Psoas muscle (tissue), 8 donors: Measurements from ENCODE around the gene ZNF135. TPM values are rescaled to one million over a fixed set of nuclear protein-coding genes. Genes with fewer than 3 reads are reported as not detected.

Experiments
- ATAC-seq, 4 donors: fragments of 200-7000 bp; cut with Tn5 transposase; one replicate each; pipeline ENCODE4 v1.9.1; 2020; ENCODE audit warnings: moderate library complexity in 3 of 4, mild to moderate bottlenecking in 2 of 4
- DNase-seq, 2 donors: peaks; one replicate each; pipeline ENCODE4 v3.0.0-alpha.2; 2020
- H3K27ac ChIP-seq: fragments of 200-600 bp; one replicate; pipeline ENCODE4 v1.8.0; 2022
- H3K27me3 ChIP-seq, 3 donors: fragments of 200-600 bp in 1 of 3; one replicate each; pipeline versions ENCODE4 v1.6.1 to v1.8.0; 2013 to 2022; ENCODE audit warnings: low read length in 2 of 3, mild to moderate bottlenecking in 2 of 3, moderate library complexity in 1 of 3; ENCODE audit not compliant: insufficient read depth in 3 of 3
- H3K36me3 ChIP-seq, 2 donors: fragments of 200-600 bp in 1 of 2; one replicate each; pipeline versions ENCODE4 v1.6.1 to v1.8.0; 2013 to 2022; ENCODE audit warnings: low read depth in 1 of 2, mild to moderate bottlenecking in 1 of 2, moderate library complexity in 1 of 2; ENCODE audit not compliant: insufficient read depth in 1 of 2
- H3K4me1 ChIP-seq: fragments of 200-600 bp; one replicate; pipeline ENCODE4 v1.8.0; 2022
- H3K4me3 ChIP-seq: fragments of 200-600 bp; one replicate; pipeline ENCODE4 v1.8.0; 2022; ENCODE audit warnings: mild to moderate bottlenecking
- H3K9me3 ChIP-seq: fragments of 200-600 bp; one replicate; pipeline ENCODE4 v1.8.0; 2022
- CTCF ChIP-seq: fragments of 200-600 bp; IDR thresholded peaks from one replicate; pipeline ENCODE4 v1.8.0; 2022; ENCODE audit warnings: antibody characterized with exemption
- WGBS, 3 donors: extraction: QIAGEN DNeasy Blood & Tissue Kit; methylation state at CpG; one replicate each; pipeline versions ENCODE4 v1.1.6 to v1.1.7; 2013; 5-methylcytosine and 5-hydroxymethylcytosine counted together
- intact Hi-C, 2 donors: fragments of 100-400 bp; cut with DNase I; formaldehyde crosslinking; loops; one replicate each; pipeline versions ENCODE4 v1.11.0 to v1.14.2; 2022
- polyA plus RNA-seq, 3 donors: library from polyadenylated mRNA; stranded (reverse); fragments of 200-250 nt; gene quantifications; one replicate each; pipeline ENCODE4 v1.2.3, GENCODE V29; 2013
- total RNA-seq, 4 donors: library from RNA; stranded (reverse); fragmentation: NEBNext Ultra II Directional in 2 of 4; extraction: Animal tissue kit (Norgen Biotek cat#: 25700) in 2 of 4; gene quantifications; one replicate each; pipeline versions ENCODE4 v1.2.1 to v1.2.4, GENCODE V29; 2021 to 2023
- donor health status: healthy with polysubstance abuse.
- donor health status: DM: no; HTN: no; CAD: no; lungs with moderate emphysema.
- donor health status: Bipolar disorder and iron deficiency.
- donor health status: healthy.
- donor health status: DM: yes; HTN: yes; CAD: no.
- donor health status: DM: no; HTN: no; CAD: no.
- donor health status: DM: no; HTN: no; CAD: no.
- donor health status: DM: yes; HTN: yes; CAD: no.

Gene ZNF135
- total and polyA plus RNA-seq, 7 donors: 0.87 to 1.7 (median 1.2) TPM

- intact Hi-C loops: no loop called here
- Histone ChIP-seq H3K27ac (no peak overlapping the region), H3K27me3 (peaks cover 0 to 19% (median 12%) of the 10 kb centered on the region in 3 donors), H3K4me1 (no peaks in the 10 kb centered on the region), H3K4me3 (no peak overlapping the region), H3K36me3 (no peaks in the 10 kb centered on the region), H3K9me3 (peaks cover 5% of the 10 kb centered on the region)
- no peak for DNase-seq
- 7 to 15% (median 9%) methylated on average over 40 to 44 of the region's 44 CpGs for WGBS, 3 donors
- TF ChIP-seq CTCF: no peak
- ATAC-seq: no peak
Observed at GRCh38 chr19:58037927-58038687, 21.0 kb upstream of the ZNF135 start.

- 16 to 17% (median 16%) methylated on average over 8 of the region's 8 CpGs for WGBS, 3 donors
- ATAC-seq (no peak), DNase-seq (no peak)
- intact Hi-C loops: no loop called here
- no peak overlapping the region for H3K4me3 ChIP-seq
- no peak for TF ChIP-seq CTCF
- no peaks in the 10 kb centered on the region for H3K4me1 ChIP-seq
- H3K27ac ChIP-seq: no peak overlapping the region
- peaks cover 0 to 14% (median 13%) of the 10 kb centered on the region in 3 donors for H3K27me3 ChIP-seq
- H3K36me3 ChIP-seq: no peaks in the 10 kb centered on the region
- peaks cover 9% of the 10 kb centered on the region for H3K9me3 ChIP-seq
Observed at GRCh38 chr19:58038688-58039204, 20.3 kb upstream of the ZNF135 start.

GRCh38 chr19:58040751-58041525, 18.1 kb upstream of the ZNF135 start:
- DNase-seq (no peak), ATAC-seq (no peak)
- H3K27me3 ChIP-seq: peaks cover 0 to 8% (median 0%) of the 10 kb centered on the region in 3 donors
- H3K27ac ChIP-seq: no peak overlapping the region
- no peaks in the 10 kb centered on the region for H3K36me3 ChIP-seq
- H3K9me3 ChIP-seq: peaks cover 12% of the 10 kb centered on the region
- H3K4me1 ChIP-seq: no peaks in the 10 kb centered on the region
- TF ChIP-seq CTCF: no peak
- intact Hi-C loops: no loop called here
- WGBS, 3 donors: 81 to 84% (median 81%) methylated on average over 21 of the region's 21 CpGs
- H3K4me3 ChIP-seq: no peak overlapping the region

GRCh38 chr19:58042495-58043340, 16.4 kb upstream of the ZNF135 start:
- H3K27ac ChIP-seq: no peak overlapping the region
- no peak overlapping the region for H3K4me3 ChIP-seq
- no peak for ATAC-seq
- no peak for DNase-seq
- H3K4me1 ChIP-seq: no peaks in the 10 kb centered on the region
- intact Hi-C loops: no loop called here
- no peak for TF ChIP-seq CTCF
- peaks cover 0 to 8% (median 0%) of the 10 kb centered on the region in 3 donors for H3K27me3 ChIP-seq
- no peaks in the 10 kb centered on the region for H3K36me3 ChIP-seq
- peaks cover 22% of the 10 kb centered on the region for H3K9me3 ChIP-seq
- 40 to 54% (median 46%) methylated on average over 54 of the region's 54 CpGs for WGBS, 3 donors
